Naive thymus-derived CD4-positive, alpha-beta T cell (primary cell): Measurements from ENCODE around the gene AK8. TPM values are rescaled to one million over a fixed set of nuclear protein-coding genes. Genes with fewer than 3 reads are reported as not detected.

Experiments
- ATAC-seq: fragments of 150-1000 bp; cut with Tn5 transposase; 2 replicates; pipeline ENCODE4 v1.10.0; 2021; ENCODE audit warnings: mild to moderate bottlenecking, moderate library complexity
- CTCF ChIA-PET: fragments of 350-600 bp; sonication (Branson Sonifier 250); formaldehyde crosslinking; loops from one replicate; lab custom pipeline; 2021; ENCODE audit warnings: antibody characterized with exemption; lab: Charles Lee
- POLR2A ChIA-PET: fragments of 350-600 bp; sonication (Branson Sonifier 250); formaldehyde crosslinking; loops from one replicate; lab custom pipeline; 2021; ENCODE audit warnings: antibody characterized with exemption, inconsistent platforms; lab: Charles Lee
- DNase-seq, 9 donors: peaks; one replicate each; pipeline versions ENCODE4 v3.0.0 to v3.0.0-alpha.2; 2020 to 2022; ENCODE audit warnings: mixed read lengths in 1 of 9
- H3K27ac ChIP-seq: one replicate; pipeline ENCODE4 v1.7.0; 2013; ENCODE audit warnings: mild to moderate bottlenecking, low read depth, low read length, moderate library complexity
- H3K27me3 ChIP-seq, 2 donors: one replicate each; pipeline ENCODE4 v1.7.0; 2013; ENCODE audit warnings: low read length in 2 of 2, mild to moderate bottlenecking in 2 of 2, moderate library complexity in 2 of 2; ENCODE audit not compliant: control insufficient read depth in 2 of 2, insufficient read depth in 2 of 2
- H3K36me3 ChIP-seq, 3 experiments: 1 replicate in 2 of 3; 2 replicates in 1 of 3; pipeline ENCODE4 v1.7.0; 2013; ENCODE audit warnings: low read length in 3 of 3, mild to moderate bottlenecking in 3 of 3, moderate library complexity in 1 of 3; ENCODE audit not compliant: insufficient read depth in 3 of 3, control insufficient read depth in 2 of 3
- H3K4me1 ChIP-seq, 2 donors: one replicate each; pipeline ENCODE4 v1.7.0; 2013; ENCODE audit warnings: low read length in 2 of 2, mild to moderate bottlenecking in 2 of 2, moderate library complexity in 1 of 2; ENCODE audit not compliant: control insufficient read depth in 2 of 2, insufficient read depth in 2 of 2
- H3K4me3 ChIP-seq: 2 replicates; pipeline ENCODE4 v1.7.0; 2013; ENCODE audit warnings: mild to moderate bottlenecking, low read length
- H3K9me3 ChIP-seq, 3 experiments: 1 replicate in 2 of 3; 2 replicates in 1 of 3; pipeline ENCODE4 v1.7.0; 2013; ENCODE audit warnings: low read length in 3 of 3; ENCODE audit not compliant: control insufficient read depth in 2 of 3
- H3K27ac Mint-ChIP-seq, 9 donors: one replicate each; pipeline ENCODE4 v1.8.0; 2020 to 2022; ENCODE audit warnings: mixed read lengths in 9 of 9, mild to moderate bottlenecking in 8 of 9, moderate library complexity in 5 of 9, inconsistent platforms in 2 of 9
- H3K27me3 Mint-ChIP-seq, 5 donors: one replicate each; pipeline ENCODE4 v1.8.0; 2021 to 2022; ENCODE audit warnings: mixed read lengths in 5 of 5, mild to moderate bottlenecking in 1 of 5
- H3K36me3 Mint-ChIP-seq, 5 donors: one replicate each; pipeline ENCODE4 v1.8.0; 2020 to 2022; ENCODE audit warnings: mixed read lengths in 5 of 5, mild to moderate bottlenecking in 3 of 5, inconsistent platforms in 1 of 5
- H3K4me1 Mint-ChIP-seq, 7 donors: one replicate each; pipeline ENCODE4 v1.8.0; 2020 to 2022; ENCODE audit warnings: mixed read lengths in 7 of 7, mild to moderate bottlenecking in 3 of 7, inconsistent platforms in 1 of 7
- H3K4me3 Mint-ChIP-seq, 10 donors: one replicate each; pipeline ENCODE4 v1.8.0; 2020 to 2022; ENCODE audit warnings: mild to moderate bottlenecking in 10 of 10, mixed read lengths in 10 of 10, moderate library complexity in 6 of 10, inconsistent platforms in 2 of 10
- H3K9me3 Mint-ChIP-seq, 11 donors: one replicate each; pipeline ENCODE4 v1.8.0; 2020 to 2022; ENCODE audit warnings: mixed read lengths in 11 of 11, mild to moderate bottlenecking in 4 of 11, inconsistent platforms in 1 of 11, moderate library complexity in 1 of 11
- intact Hi-C, 2 donors: fragments of 100-400 bp; cut with micrococcal nuclease; formaldehyde crosslinking; loops; one replicate each; pipeline ENCODE4 v1.15.1; 2023
- polyA plus RNA-seq, 2 donors: library from polyadenylated mRNA; unstranded; fragments of 300-500 nt; fragmentation: Illumina TruSeq; gene quantifications; one replicate each; pipeline ENCODE4 v1.2.3, GENCODE V29; 2021
- total RNA-seq, 6 experiments: library from RNA in 5 of 6; stranded (reverse) in 5 of 6; gene quantifications; 1 replicate in 5 of 6; 2 replicates in 1 of 6; pipeline ENCODE4 v1.2.3 and lab custom pipeline; 2021 to 2026

Gene AK8
- total and polyA plus RNA-seq, 7 experiments from 2014 or later = 0.10 to 0.20 (median 0.12) TPM; not detected in 4

GRCh38 chr9:132864277-132864676 is 13.8 kb downstream of the AK8 start:
- Histone ChIP-seq H3K4me1 (no peaks in the 10 kb centered on the region), H3K9me3 (no peaks in the 10 kb centered on the region), H3K27ac (no peak overlapping the region), H3K36me3 (no peaks in the 10 kb centered on the region), H3K27me3 (no peaks in the 10 kb centered on the region), H3K4me3 (no peak overlapping the region)
- Mint-ChIP-seq H3K36me3 (no peaks in the 10 kb centered on the region), H3K9me3 (no peaks in the 10 kb centered on the region), H3K27me3 (peaks cover 0 to 11% (median 2%) of the 10 kb centered on the region in 5 donors), H3K4me1 (peaks cover 0 to 2% (median 0%) of the 10 kb centered on the region in 7 donors), H3K4me3 (no peak overlapping the region), H3K27ac (no peak overlapping the region)
- intact Hi-C loops = no loop called here
- ATAC-seq (no peak), DNase-seq (no peak)
- CTCF ChIA-PET = interaction anchor here (0.6 kb wide), 1 partner anchor 211 kb away, joined by 3 read pairs; no protein-coding TSS in a partner anchor
- POLR2A ChIA-PET = no interaction called here

GRCh38 chr9:132863096-132863495 is 15.0 kb downstream of the AK8 start:
- no peaks in the 10 kb centered on the region for H3K27me3 ChIP-seq
- POLR2A ChIA-PET = no interaction called here
- no peaks in the 10 kb centered on the region for H3K36me3 ChIP-seq
- H3K4me3 Mint-ChIP-seq = no peak overlapping the region
- peaks cover 0 to 2% (median 0%) of the 10 kb centered on the region in 7 donors for H3K4me1 Mint-ChIP-seq
- intact Hi-C loops = no loop called here
- H3K4me3 ChIP-seq = no peak overlapping the region
- ATAC-seq (no peak), DNase-seq (no peak)
- no peaks in the 10 kb centered on the region for H3K36me3 Mint-ChIP-seq
- H3K9me3 ChIP-seq = no peaks in the 10 kb centered on the region
- H3K4me1 ChIP-seq = no peaks in the 10 kb centered on the region
- no peak overlapping the region for H3K27ac Mint-ChIP-seq
- H3K27ac ChIP-seq = no peak overlapping the region
- H3K9me3 Mint-ChIP-seq = no peaks in the 10 kb centered on the region
- CTCF ChIA-PET = no interaction called here
- peaks cover 0 to 14% (median 2%) of the 10 kb centered on the region in 5 donors for H3K27me3 Mint-ChIP-seq

- intact Hi-C loops = no loop called here
- Histone ChIP-seq H3K27me3 (no peaks in the 10 kb centered on the region), H3K4me1 (no peaks in the 10 kb centered on the region), H3K36me3 (no peaks in the 10 kb centered on the region), H3K4me3 (no peak overlapping the region), H3K9me3 (no peaks in the 10 kb centered on the region), H3K27ac (no peak overlapping the region)
- Mint-ChIP-seq H3K27me3 (peaks cover 0 to 14% (median 2%) of the 10 kb centered on the region in 5 donors), H3K27ac (no peak overlapping the region), H3K4me3 (no peak overlapping the region), H3K4me1 (peaks cover 0 to 2% (median 0%) of the 10 kb centered on the region in 7 donors), H3K36me3 (no peaks in the 10 kb centered on the region), H3K9me3 (no peaks in the 10 kb centered on the region)
- ChIA-PET POLR2A (no interaction called here), CTCF (no interaction called here)
- DNase-seq (no peak), ATAC-seq (no peak)
These were observed 15.6 kb downstream of the AK8 start for GRCh38 chr9:132862533-132862932.

- Histone ChIP-seq H3K4me3 (no peak overlapping the region), H3K9me3 (no peaks in the 10 kb centered on the region), H3K27ac (no peak overlapping the region), H3K36me3 (no peaks in the 10 kb centered on the region), H3K4me1 (no peaks in the 10 kb centered on the region), H3K27me3 (no peaks in the 10 kb centered on the region)
- ChIA-PET POLR2A (no interaction called here), CTCF (no interaction called here)
- ATAC-seq (no peak), DNase-seq (no peak)
- Mint-ChIP-seq H3K4me1 (peaks cover 0 to 2% (median 0%) of the 10 kb centered on the region in 7 donors), H3K9me3 (no peaks in the 10 kb centered on the region), H3K4me3 (no peak overlapping the region), H3K36me3 (no peaks in the 10 kb centered on the region), H3K27ac (no peak overlapping the region), H3K27me3 (peaks cover 0 to 14% (median 2%) of the 10 kb centered on the region in 5 donors)
- intact Hi-C loops = no loop called here
These were observed 16.4 kb downstream of the AK8 start for GRCh38 chr9:132861666-132862065.

- H3K4me3 Mint-ChIP-seq = no peak overlapping the region
- POLR2A ChIA-PET = no interaction called here
- intact Hi-C loops = no loop called here
- H3K4me1 ChIP-seq = no peaks in the 10 kb centered on the region
- H3K27ac ChIP-seq = no peak overlapping the region
- no peaks in the 10 kb centered on the region for H3K27me3 ChIP-seq
- H3K9me3 Mint-ChIP-seq = no peaks in the 10 kb centered on the region
- H3K27ac Mint-ChIP-seq = no peak overlapping the region
- H3K27me3 Mint-ChIP-seq = peaks cover 0 to 17% (median 6%) of the 10 kb centered on the region in 5 donors
- CTCF ChIA-PET = no interaction called here
- no peak for ATAC-seq
- no peak overlapping the region for H3K4me3 ChIP-seq
- no peaks in the 10 kb centered on the region for H3K9me3 ChIP-seq
- no peaks in the 10 kb centered on the region for H3K36me3 ChIP-seq
- peaks cover 0 to 9% (median 0%) of the 10 kb centered on the region in 7 donors for H3K4me1 Mint-ChIP-seq
- H3K36me3 Mint-ChIP-seq = no peaks in the 10 kb centered on the region
- DNase-seq = no peak
These were observed 19.3 kb downstream of the AK8 start for GRCh38 chr9:132858751-132859150.

GRCh38 chr9:132857616-132858342 is 20.3 kb downstream of the AK8 start:
- Mint-ChIP-seq H3K36me3 (no peaks in the 10 kb centered on the region), H3K27me3 (peaks cover 0 to 17% (median 6%) of the 10 kb centered on the region in 5 donors), H3K4me1 (peaks cover 0 to 10% (median 0%) of the 10 kb centered on the region in 7 donors), H3K9me3 (no peaks in the 10 kb centered on the region), H3K27ac (no peak overlapping the region), H3K4me3 (no peak overlapping the region)
- no peaks in the 10 kb centered on the region for H3K27me3 ChIP-seq
- ChIA-PET POLR2A (no interaction called here), CTCF (no interaction called here)
- H3K9me3 ChIP-seq = no peaks in the 10 kb centered on the region
- intact Hi-C loops = no loop called here
- H3K27ac ChIP-seq = no peak overlapping the region
- H3K4me1 ChIP-seq = no peaks in the 10 kb centered on the region
- H3K36me3 ChIP-seq = no peaks in the 10 kb centered on the region
- DNase-seq (no peak), ATAC-seq (no peak)
- H3K4me3 ChIP-seq = no peak overlapping the region

GRCh38 chr9:132857031-132857430 is 21.1 kb downstream of the AK8 start:
- H3K27ac Mint-ChIP-seq = peak overlapping the region in 2 of 9 donors; percentile 28 to 51
- H3K36me3 Mint-ChIP-seq = no peaks in the 10 kb centered on the region

More at GRCh38 chr9:132857031-132857430, 21.1 kb downstream of the AK8 start:
- ChIA-PET CTCF (no interaction called here), POLR2A (no interaction called here)
- H3K36me3 ChIP-seq = no peaks in the 10 kb centered on the region
- intact Hi-C loops = no loop called here
- no peak overlapping the region for H3K4me3 ChIP-seq
- H3K9me3 ChIP-seq = no peaks in the 10 kb centered on the region
- H3K9me3 Mint-ChIP-seq = no peaks in the 10 kb centered on the region
- H3K27me3 ChIP-seq = no peaks in the 10 kb centered on the region
- DNase-seq (no peak), ATAC-seq (no peak)
- H3K4me1 ChIP-seq = no peaks in the 10 kb centered on the region
- H3K4me3 Mint-ChIP-seq = no peak overlapping the region
- no peak overlapping the region for H3K27ac ChIP-seq
- peaks cover 0 to 10% (median 0%) of the 10 kb centered on the region in 7 donors for H3K4me1 Mint-ChIP-seq
- peaks cover 0 to 17% (median 6%) of the 10 kb centered on the region in 5 donors for H3K27me3 Mint-ChIP-seq
